Right atrium auricular region (tissue), 2 donors: ENCODE measurements around the gene RAD23A. TPM values are rescaled to one million over a fixed set of nuclear protein-coding genes. Genes with fewer than 3 reads are reported as not detected.
A peak's percentile ranks its signal among the peaks of the same experiment; 100 is the strongest.
"Not testable (repeated sequence)": the region's sequence is repeated elsewhere in the genome, so short reads cannot be mapped to it uniquely, and the experiment has no call there.

Experiments used
- DNase-seq: peaks from one replicate; pipeline ENCODE4 v3.0.0-alpha.2; 2019; ENCODE audit warnings: low spot score
- H3K27ac ChIP-seq, 2 donors: fragments of 200-600 bp; sonication (generic); 1 replicate in 1 of 2; 2 replicates in 1 of 2; pipeline ENCODE4 v1.5.1; 2016 to 2019
- H3K27me3 ChIP-seq, 2 donors: fragments of 200-600 bp; sonication (generic); one replicate each; pipeline versions ENCODE4 v1.5.1 to v1.6.0; 2017 to 2019
- H3K36me3 ChIP-seq: fragments of 200-600 bp; sonication (generic); one replicate; pipeline ENCODE4 v1.5.1; 2016
- H3K4me1 ChIP-seq, 2 donors: fragments of 200-600 bp; sonication (generic); one replicate each; pipeline versions ENCODE4 v1.5.1 to v1.6.0; 2017 to 2019
- H3K4me3 ChIP-seq, 2 donors: fragments of 200-600 bp; sonication (generic); 1 replicate in 1 of 2; 2 replicates in 1 of 2; pipeline ENCODE4 v1.5.1; 2017 to 2019; ENCODE audit warnings: mild to moderate bottlenecking in 1 of 2, moderate library complexity in 1 of 2
- H3K9me3 ChIP-seq, 2 donors: fragments of 200-600 bp; sonication (generic); one replicate each; pipeline ENCODE4 v1.5.1; 2019
- CTCF ChIP-seq, 2 donors: fragments of 200-600 bp; sonication (generic); IDR thresholded peaks; one replicate each; pipeline ENCODE4 v1.5.1; 2019; ENCODE audit warnings: antibody characterized with exemption in 2 of 2
- total RNA-seq, 2 donors: library from RNA; depleted of rRNA; stranded (reverse); fragments of >200 nt; gene quantifications; one replicate each; pipeline ENCODE4 v1.1.0, GENCODE V29; 2016

Gene RAD23A
- total RNA-seq, 2 donors from 2014 or later: 178 to 185 TPM

- TF ChIP-seq CTCF (IDR thresholded peaks at IDR 0.05): no peak
- H3K4me3 ChIP-seq: no peak overlapping the region
- DNase-seq: no peak
- H3K9me3 ChIP-seq: no peaks in the 10 kb centered on the region
- H3K4me1 ChIP-seq: peaks cover 0 to 12% of the 10 kb centered on the region in 2 donors
- H3K36me3 ChIP-seq: no peaks in the 10 kb centered on the region
- H3K27me3 ChIP-seq: no peaks in the 10 kb centered on the region
- H3K27ac ChIP-seq: no peak overlapping the region
Observed at GRCh38 chr19:12975221-12975741, 29.6 kb downstream of the RAD23A start.

GRCh38 chr19:12976109-12976508, 30.4 kb downstream of the RAD23A start:
- not testable (repeated sequence) for DNase-seq, H3K27ac ChIP-seq, H3K9me3 ChIP-seq, H3K4me3 ChIP-seq, H3K27me3 ChIP-seq, H3K36me3 ChIP-seq
- peaks cover 0 to 12% of the 10 kb centered on the region in 2 donors for H3K4me1 ChIP-seq

- Histone ChIP-seq H3K27me3 (no peaks in the 10 kb centered on the region), H3K36me3 (no peaks in the 10 kb centered on the region), H3K27ac (no peak overlapping the region), H3K9me3 (no peaks in the 10 kb centered on the region), H3K4me1 (peaks cover 0 to 19% of the 10 kb centered on the region in 2 donors), H3K4me3 (no peak overlapping the region)
- DNase-seq: no peak
- no peak for TF ChIP-seq CTCF (IDR thresholded peaks at IDR 0.05)
Observed at GRCh38 chr19:12979974-12980373, 34.3 kb downstream of the RAD23A start.

GRCh38 chr19:12982648-12983047, 37.0 kb downstream of the RAD23A start:
- no peaks in the 10 kb centered on the region for H3K9me3 ChIP-seq
- H3K27me3 ChIP-seq: no peaks in the 10 kb centered on the region

GRCh38 chr19:12983091-12983490, 37.4 kb downstream of the RAD23A start:
- H3K4me3 ChIP-seq: peak overlapping the region in 1 of 2 donors; percentile 33
- peaks cover 0 to 20% of the 10 kb centered on the region in 2 donors for H3K4me1 ChIP-seq
- TF ChIP-seq CTCF (IDR thresholded peaks at IDR 0.05): no peak
- peak overlapping the region in 1 of 2 donors; percentile 43 for H3K27ac ChIP-seq
- H3K27me3 ChIP-seq: no peaks in the 10 kb centered on the region
- no peak for DNase-seq
- no peaks in the 10 kb centered on the region for H3K36me3 ChIP-seq
- H3K9me3 ChIP-seq: no peaks in the 10 kb centered on the region

More at GRCh38 chr19:12982648-12983047, 37.0 kb downstream of the RAD23A start:
- peaks cover 0 to 20% of the 10 kb centered on the region in 2 donors for H3K4me1 ChIP-seq
- no peaks in the 10 kb centered on the region for H3K36me3 ChIP-seq
- DNase-seq: no peak
- H3K4me3 ChIP-seq: no peak overlapping the region
- no peak overlapping the region for H3K27ac ChIP-seq
- TF ChIP-seq CTCF (IDR thresholded peaks at IDR 0.05): no peak

- peak overlapping the region in 1 of 2 donors; percentile 43 for H3K27ac ChIP-seq
- no peaks in the 10 kb centered on the region for H3K36me3 ChIP-seq
- no peaks in the 10 kb centered on the region for H3K27me3 ChIP-seq
- peak; percentile 96 to 97 for TF ChIP-seq CTCF (IDR thresholded peaks at IDR 0.05)
- H3K4me1 ChIP-seq: peaks cover 0 to 20% of the 10 kb centered on the region in 2 donors
- H3K4me3 ChIP-seq: peak overlapping the region in 1 of 2 donors; percentile 33
- no peaks in the 10 kb centered on the region for H3K9me3 ChIP-seq
- peak; percentile 82 for DNase-seq
Observed at GRCh38 chr19:12983542-12984142, 38.0 kb downstream of the RAD23A start.
